DOHH2 (cell line): ENCODE data around the gene OCA2.

ENCODE experiments used
- CTCF ChIP-seq: fragments of 200-600 bp; sonication (generic); IDR thresholded peaks from one replicate; pipeline ENCODE4 v1.5.1; 2014; ENCODE audit warnings: antibody characterized with exemption, mild to moderate bottlenecking, low read depth, low read length; ENCODE audit not compliant: poor library complexity, severe bottlenecking
- EZH2phosphoT487 ChIP-seq: fragments of 200-600 bp; sonication (generic); IDR thresholded peaks from 2 replicates; pipeline ENCODE4 v1.6.1; 2017; ENCODE audit warnings: borderline replicate concordance, mild to moderate bottlenecking, antibody characterized with exemption, low read length, moderate library complexity, mixed read lengths

DNA sequence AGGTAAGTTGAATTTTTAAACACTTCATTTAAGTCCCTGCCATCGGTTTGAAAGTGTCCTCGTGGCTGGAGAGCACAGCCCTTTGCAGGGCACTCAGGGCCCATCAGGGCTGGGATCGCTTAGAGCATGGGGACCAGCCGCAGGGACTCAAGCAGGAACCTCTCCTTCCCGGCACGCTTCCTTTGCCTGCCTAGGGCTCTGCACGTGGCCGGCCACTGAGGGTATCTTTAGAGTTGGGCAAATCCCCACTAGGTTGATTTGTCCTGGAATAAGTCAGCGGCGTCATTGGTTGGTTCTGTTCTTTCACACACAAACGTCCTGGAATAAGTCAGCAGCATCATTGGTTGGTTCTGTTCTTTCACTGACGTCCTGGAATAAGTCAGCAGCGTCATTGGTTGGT, 131.6 kb downstream of the OCA2 start:
- TF ChIP-seq EZH2phosphoT487: no peak
- TF ChIP-seq CTCF: no peak
